GM23248 (cell line): Measurements from ENCODE around the gene CAMTA1. TPM values are rescaled to one million over a fixed set of nuclear protein-coding genes. Genes with fewer than 3 reads are reported as not detected.

Experiments used
- DNase-seq: peaks from one replicate; pipeline ENCODE4 v3.0.0-alpha.2; 2015
- H2AFZ ChIP-seq: fragments of 200-600 bp; sonication (generic); 2 replicates; pipeline ENCODE4 v1.6.1; 2016; ENCODE audit warnings: antibody characterized with exemption
- H3F3A ChIP-seq: fragments of 200-600 bp; sonication (generic); 2 replicates; pipeline ENCODE4 v1.6.1; 2016; ENCODE audit warnings: mild to moderate bottlenecking, antibody characterized with exemption, mixed run types; ENCODE audit not compliant: insufficient read depth
- H3K27ac ChIP-seq: fragments of 200-600 bp; sonication (generic); 2 replicates; pipeline ENCODE4 v1.5.1; 2016; ENCODE audit warnings: mild to moderate bottlenecking
- H3K27me3 ChIP-seq: fragments of 200-600 bp; sonication (generic); replicated peaks from 2 replicates; pipeline ENCODE4 v1.6.1; 2016; ENCODE audit warnings: mild to moderate bottlenecking; ENCODE audit not compliant: insufficient read depth
- H3K36me3 ChIP-seq: fragments of 200-600 bp; sonication (generic); 2 replicates; pipeline ENCODE4 v1.6.1; 2016; ENCODE audit warnings: low read depth, mild to moderate bottlenecking
- H3K4me1 ChIP-seq: fragments of 200-600 bp; sonication (generic); 2 replicates; pipeline ENCODE4 v1.6.1; 2016; ENCODE audit warnings: mild to moderate bottlenecking; ENCODE audit not compliant: insufficient read depth
- H3K4me2 ChIP-seq: fragments of 200-600 bp; sonication (generic); one replicate; pipeline ENCODE4 v1.6.1; 2016; ENCODE audit warnings: mild to moderate bottlenecking; ENCODE audit not compliant: unreplicated experiment
- H3K4me3 ChIP-seq: fragments of 200-600 bp; sonication (generic); 2 replicates; pipeline ENCODE4 v1.5.1; 2016; ENCODE audit warnings: mild to moderate bottlenecking
- H3K79me2 ChIP-seq: fragments of 200-600 bp; sonication (generic); 2 replicates; pipeline ENCODE4 v1.6.1; 2016; ENCODE audit warnings: mild to moderate bottlenecking; ENCODE audit not compliant: insufficient read depth
- H3K9ac ChIP-seq: fragments of 200-600 bp; sonication (generic); 2 replicates; pipeline ENCODE4 v1.6.1; 2016; ENCODE audit warnings: mild to moderate bottlenecking
- H3K9me2 ChIP-seq: fragments of 200-600 bp; sonication (generic); 2 replicates; pipeline ENCODE4 v1.6.1; 2016; ENCODE audit warnings: mixed run types, mild to moderate bottlenecking, moderate library complexity; ENCODE audit not compliant: insufficient read depth
- H3K9me3 ChIP-seq: fragments of 200-600 bp; sonication (generic); one replicate; pipeline ENCODE4 v1.6.1; 2017; ENCODE audit warnings: low read depth
- H4K20me1 ChIP-seq: fragments of 200-600 bp; sonication (generic); 2 replicates; pipeline ENCODE4 v1.6.0; 2016; ENCODE audit not compliant: insufficient read depth
- EZH2 ChIP-seq: fragments of 200-600 bp; sonication (generic); IDR thresholded peaks from 2 replicates; pipeline ENCODE4 v1.6.1; 2018; ENCODE audit warnings: antibody characterized with exemption, mild to moderate bottlenecking; ENCODE audit not compliant: insufficient read depth, poor library complexity, severe bottlenecking
- EZH2phosphoT487 ChIP-seq: fragments of 200-600 bp; sonication (generic); IDR thresholded peaks from 2 replicates; pipeline ENCODE4 v1.6.1; 2018; ENCODE audit warnings: antibody characterized with exemption, moderate library complexity, mild to moderate bottlenecking, low read depth; ENCODE audit not compliant: insufficient read depth
- WGBS, 2 experiments: methylation state at CpG; one replicate each; pipeline ENCODE4 v1.1.6; 2015 to 2017; ENCODE audit warnings: low lambda C conversion rate in 2 of 2, low coverage in 1 of 2; ENCODE audit errors: missing lambda C conversion rate in 2 of 2; 5-methylcytosine and 5-hydroxymethylcytosine counted together
- in situ Hi-C: fragments of 300-500 bp; cut with MboI; formaldehyde crosslinking; loops from 2 replicates; pipeline ENCODE4 v1.15.0; 2020
- polyA plus RNA-seq: library from polyadenylated mRNA; unstranded; fragments of >200 nt; fragmentation: Nextera tagmentation; extraction: Ambion mirVana; gene quantifications from 2 replicates; pipeline ENCODE4 v1.2.1, GENCODE V29; 2016
- total RNA-seq: library from RNA; depleted of rRNA; stranded (reverse); fragments of >200 nt; shearing (Covaris generic); gene quantifications from 2 replicates; pipeline ENCODE4 v1.2.3, GENCODE V29; 2014

Gene CAMTA1
- total and polyA plus RNA-seq, 2 experiments from 2014 or later: 50.1 to 165 TPM

DNA sequence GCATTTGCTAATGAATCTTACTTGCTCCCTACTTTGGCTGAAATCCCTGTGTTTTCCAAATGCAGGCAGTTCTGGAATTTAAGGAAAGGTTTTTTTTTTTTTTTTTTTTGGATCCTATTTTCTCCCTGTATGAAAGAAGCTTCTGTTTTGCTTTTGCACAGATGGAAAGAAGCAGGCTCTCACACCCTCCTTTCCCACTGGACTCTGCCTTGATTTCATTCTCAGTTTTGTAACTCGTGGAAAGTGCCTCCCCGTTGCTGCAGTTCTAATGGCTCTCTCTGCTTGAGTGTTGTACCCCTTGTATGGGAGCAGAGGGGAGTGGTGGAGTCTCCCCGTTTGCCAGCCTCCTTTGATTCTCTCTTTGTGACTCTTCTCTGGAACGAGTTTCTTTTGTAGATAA lies 291.9 kb downstream of the CAMTA1 start:
- Histone ChIP-seq H3F3A (no peaks in the 10 kb centered on the region), H3K9ac (no peak overlapping the region), H3K9me3 (no peaks in the 10 kb centered on the region), H3K4me2 (no peak overlapping the region), H2AFZ (no peak overlapping the region), H4K20me1 (no peaks in the 10 kb centered on the region), H3K27me3 (no peaks in the 10 kb centered on the region), H3K4me3 (no peak overlapping the region), H3K36me3 (no peaks in the 10 kb centered on the region), H3K4me1 (no peaks in the 10 kb centered on the region), H3K27ac (no peak overlapping the region), H3K9me2 (no peaks in the 10 kb centered on the region), H3K79me2 (no peaks in the 10 kb centered on the region)
- in situ Hi-C loops: loop anchor here (10.0 kb wide), 1 partner anchor 342 kb away; no protein-coding TSS in a partner anchor
- TF ChIP-seq EZH2phosphoT487: no peak
- TF ChIP-seq EZH2: no peak
- 12 to 13% methylated on average over 4 of the region's 4 CpGs for WGBS, 2 experiments
- DNase-seq: no peak

DNA sequence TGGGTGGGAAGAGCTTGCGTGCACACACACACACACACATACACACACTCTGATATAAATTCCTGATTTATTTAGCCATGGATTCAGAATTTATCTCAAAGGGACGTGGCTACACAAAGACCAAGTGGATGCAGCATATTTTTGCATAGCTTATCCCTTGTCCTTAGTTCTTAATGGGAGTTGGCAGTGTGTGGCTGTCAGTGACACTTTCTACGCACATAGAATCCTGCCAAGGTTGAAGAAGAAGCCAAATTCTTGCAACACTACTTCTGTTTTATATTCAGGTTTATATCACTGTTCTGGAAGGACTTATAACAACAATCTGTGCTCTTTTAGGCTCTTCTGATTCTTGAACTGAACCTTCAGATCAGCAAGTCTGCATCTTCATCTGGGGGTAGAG lies 292.7 kb downstream of the CAMTA1 start:
- in situ Hi-C loops: loop anchor here (10.0 kb wide), 1 partner anchor 343 kb away; no protein-coding TSS in a partner anchor
- Histone ChIP-seq H4K20me1 (no peaks in the 10 kb centered on the region), H3K9me2 (no peaks in the 10 kb centered on the region), H3K27ac (no peak overlapping the region), H3K27me3 (no peaks in the 10 kb centered on the region), H3K4me3 (no peak overlapping the region), H3K9ac (no peak overlapping the region), H3K4me2 (no peak overlapping the region), H3K9me3 (no peaks in the 10 kb centered on the region), H3K79me2 (no peaks in the 10 kb centered on the region), H2AFZ (no peak overlapping the region), H3K36me3 (no peaks in the 10 kb centered on the region), H3K4me1 (no peaks in the 10 kb centered on the region), H3F3A (no peaks in the 10 kb centered on the region)
- DNase-seq: no peak
- TF ChIP-seq EZH2 (no peak), EZH2phosphoT487 (no peak)
- 14 to 22% methylated on average over 3 of the region's 3 CpGs for WGBS, 2 experiments

DNA sequence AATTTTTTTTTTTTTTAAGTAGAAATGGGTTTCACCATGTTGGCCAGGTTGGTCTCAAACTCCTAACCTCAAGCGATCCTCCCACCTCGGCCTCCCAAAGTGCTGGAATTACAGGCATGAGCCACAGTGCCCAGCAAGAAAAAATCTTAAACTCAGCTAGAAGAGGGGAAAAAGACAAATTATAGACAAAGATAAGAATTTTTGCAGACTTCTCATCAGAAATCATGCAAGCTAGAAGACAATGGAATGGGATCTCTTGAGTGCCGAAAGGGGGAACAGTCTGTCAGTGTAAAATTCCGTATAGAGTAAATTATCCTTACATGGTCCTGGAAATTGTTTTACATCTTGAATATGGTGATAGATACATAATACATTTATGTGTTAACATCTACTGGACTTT lies 294.4 kb downstream of the CAMTA1 start:
- Histone ChIP-seq H2AFZ (no peak overlapping the region), H3K4me1 (no peaks in the 10 kb centered on the region), H3K27me3 (no peaks in the 10 kb centered on the region), H4K20me1 (no peaks in the 10 kb centered on the region), H3K4me3 (no peak overlapping the region), H3K9ac (no peak overlapping the region), H3K9me2 (no peaks in the 10 kb centered on the region), H3K9me3 (no peaks in the 10 kb centered on the region), H3F3A (no peaks in the 10 kb centered on the region), H3K36me3 (no peaks in the 10 kb centered on the region), H3K4me2 (no peak overlapping the region), H3K27ac (no peak overlapping the region), H3K79me2 (no peaks in the 10 kb centered on the region)
- no peak for DNase-seq
- TF ChIP-seq EZH2 (no peak), EZH2phosphoT487 (no peak)
- 74 to 76% methylated on average over 4 of the region's 4 CpGs for WGBS, 2 experiments
- in situ Hi-C loops: loop anchor here (10.0 kb wide), 1 partner anchor 345 kb away; no protein-coding TSS in a partner anchor

DNA sequence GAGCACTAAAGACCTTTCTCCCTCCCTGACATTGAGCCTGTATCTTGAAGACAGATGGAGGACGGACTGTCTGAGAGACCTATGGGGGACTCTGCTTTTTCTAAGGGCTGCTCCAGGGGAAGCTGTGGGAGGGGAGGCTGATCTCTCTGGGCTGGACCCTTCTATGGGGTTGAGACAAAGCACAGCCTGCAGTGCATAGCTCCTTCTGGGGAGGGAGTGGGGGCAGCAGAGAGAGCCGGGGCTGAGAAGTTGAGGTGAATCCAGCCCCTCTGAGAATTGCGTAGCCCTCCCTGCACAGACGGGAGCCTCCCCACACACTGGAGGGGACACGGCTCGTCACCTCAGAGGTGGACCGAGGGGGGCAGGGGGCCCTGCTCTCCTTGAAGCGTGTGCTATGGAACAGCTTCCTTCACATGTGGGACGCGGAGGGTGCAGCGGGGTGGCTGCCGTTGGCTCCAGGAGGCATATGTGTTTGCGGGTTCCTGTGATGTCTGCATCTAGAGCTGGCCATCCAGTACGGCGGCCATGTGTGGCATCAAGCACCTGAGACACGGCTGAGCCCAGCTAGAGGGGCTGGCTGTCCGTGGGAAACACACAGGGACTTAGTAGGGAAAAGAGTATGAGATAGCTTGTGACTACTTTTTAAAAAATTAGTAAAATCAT lies 299.1 kb downstream of the CAMTA1 start:
- no peaks in the 10 kb centered on the region for H3K4me1 ChIP-seq
- no peak overlapping the region for H3K27ac ChIP-seq
- no peaks in the 10 kb centered on the region for H3K79me2 ChIP-seq
- no peaks in the 10 kb centered on the region for H3K36me3 ChIP-seq
- no peak overlapping the region for H2AFZ ChIP-seq
- in situ Hi-C loops: no loop called here
- no peaks in the 10 kb centered on the region for H4K20me1 ChIP-seq
- H3K9ac ChIP-seq: no peak overlapping the region
- no peaks in the 10 kb centered on the region for H3K27me3 ChIP-seq
- no peaks in the 10 kb centered on the region for H3F3A ChIP-seq
- no peak overlapping the region for H3K4me3 ChIP-seq
- no peak overlapping the region for H3K4me2 ChIP-seq
- DNase-seq: no peak
- WGBS, 2 experiments: 46 to 49% methylated on average over 14 to 17 of the region's 17 CpGs
- TF ChIP-seq EZH2phosphoT487: no peak
- TF ChIP-seq EZH2: no peak
- no peaks in the 10 kb centered on the region for H3K9me2 ChIP-seq
- H3K9me3 ChIP-seq: no peaks in the 10 kb centered on the region

DNA sequence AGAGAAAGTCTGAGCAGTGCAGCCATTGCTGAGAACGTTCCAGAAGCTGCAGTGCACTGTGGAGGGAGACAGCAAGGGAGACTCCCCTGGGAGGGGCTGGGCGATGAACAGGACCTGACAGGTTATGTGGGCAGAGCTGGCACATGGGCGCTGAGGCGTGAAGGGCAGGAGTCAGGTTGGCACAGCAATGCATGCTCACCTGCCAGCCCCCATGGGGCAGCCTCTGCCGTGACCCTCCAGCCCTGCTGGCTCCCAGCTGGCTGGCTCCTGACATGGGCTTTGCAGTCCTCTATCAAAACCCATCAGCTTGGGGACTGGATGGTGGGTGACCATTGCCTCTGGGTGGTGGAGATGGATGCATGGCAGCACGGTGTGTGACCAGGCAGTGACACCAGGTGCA lies 300.3 kb downstream of the CAMTA1 start:
- in situ Hi-C loops: no loop called here
- no peaks in the 10 kb centered on the region for H4K20me1 ChIP-seq
- H2AFZ ChIP-seq: no peak overlapping the region
- H3K27me3 ChIP-seq: no peaks in the 10 kb centered on the region
- no peaks in the 10 kb centered on the region for H3K79me2 ChIP-seq
- no peak for DNase-seq
- TF ChIP-seq EZH2phosphoT487: no peak
- TF ChIP-seq EZH2: no peak
- H3K27ac ChIP-seq: no peak overlapping the region
- H3K9ac ChIP-seq: no peak overlapping the region
- no peaks in the 10 kb centered on the region for H3K36me3 ChIP-seq
- no peak overlapping the region for H3K4me3 ChIP-seq
- no peaks in the 10 kb centered on the region for H3K9me2 ChIP-seq
- WGBS, 2 experiments: 27 to 37% methylated on average over 6 of the region's 6 CpGs
- no peaks in the 10 kb centered on the region for H3K9me3 ChIP-seq
- no peaks in the 10 kb centered on the region for H3K4me1 ChIP-seq
- no peak overlapping the region for H3K4me2 ChIP-seq
- no peaks in the 10 kb centered on the region for H3F3A ChIP-seq
